HG03521 (cell line): ENCODE results near the gene CEBPA.

Source experiments
- ATAC-seq: cut with Tn5 transposase; IDR thresholded peaks from one replicate; pipeline ENCODE4 v1.9.1; 2021; ENCODE audit warnings: mild to moderate bottlenecking, moderate library complexity; ENCODE audit not compliant: unreplicated experiment

CEBPA gene

GRCh38 chr19:33289261-33289660 lies 13.1 kb downstream of the CEBPA start:
- ATAC-seq = no peak

- ATAC-seq = no peak
Observed at GRCh38 chr19:33288666-33289065, 13.7 kb downstream of the CEBPA start.

- ATAC-seq = no peak
Observed at GRCh38 chr19:33287927-33288326, 14.4 kb downstream of the CEBPA start.

GRCh38 chr19:33287438-33287837 lies 14.9 kb downstream of the CEBPA start:
- ATAC-seq = no peak

GRCh38 chr19:33286899-33287298 lies 15.4 kb downstream of the CEBPA start:
- ATAC-seq = no peak

- no peak for ATAC-seq
Observed at GRCh38 chr19:33285441-33285927, 16.9 kb downstream of the CEBPA start.

GRCh38 chr19:33284756-33285155 lies 17.6 kb downstream of the CEBPA start:
- no peak for ATAC-seq

- no peak for ATAC-seq
Observed at GRCh38 chr19:33284146-33284643, 18.1 kb downstream of the CEBPA start.

- no peak for ATAC-seq
Observed at GRCh38 chr19:33283589-33283988, 18.7 kb downstream of the CEBPA start.

- ATAC-seq = no peak
Observed at GRCh38 chr19:33282036-33282671, 20.2 kb downstream of the CEBPA start.

- ATAC-seq = no peak
Observed at GRCh38 chr19:33281296-33281926, 20.9 kb downstream of the CEBPA start.

GRCh38 chr19:33280351-33280921 lies 21.9 kb downstream of the CEBPA start:
- peak; percentile 56 for ATAC-seq

- no peak for ATAC-seq
Observed at GRCh38 chr19:33279430-33280350, 22.6 kb downstream of the CEBPA start.

GRCh38 chr19:33278403-33279269 lies 23.7 kb downstream of the CEBPA start:
- no peak for ATAC-seq

- ATAC-seq = no peak
Observed at GRCh38 chr19:33278023-33278402, 24.3 kb downstream of the CEBPA start.

- no peak for ATAC-seq
Observed at GRCh38 chr19:33277434-33277833, 24.9 kb downstream of the CEBPA start.

GRCh38 chr19:33275933-33276619 lies 26.3 kb downstream of the CEBPA start:
- ATAC-seq = no peak

GRCh38 chr19:33275559-33275932 lies 26.8 kb downstream of the CEBPA start:
- no peak for ATAC-seq

GRCh38 chr19:33274663-33275558 lies 27.4 kb downstream of the CEBPA start:
- no peak for ATAC-seq
